Kidney (tissue), 14 donors: ENCODE results near the gene ZG16B. TPM values are rescaled to one million over a fixed set of nuclear protein-coding genes. Genes with fewer than 3 reads are reported as not detected.
A peak's percentile ranks its signal among the peaks of the same experiment; 100 is the strongest.

Experiments used
- DNase-seq, 5 donors: peaks; one replicate each; pipeline ENCODE4 v3.0.0-alpha.2; 2013 to 2020
- FAIRE-seq: peaks from 2 replicates; lab custom pipeline; 2012; peaks lifted over from hg19 to GRCh38; lab: Jason Lieb, UNC
- H3K27ac ChIP-seq, 2 donors: one replicate each; pipeline ENCODE4 v1.7.0; 2013; ENCODE audit warnings: low read depth in 2 of 2, low read length in 2 of 2, inconsistent platforms in 1 of 2
- H3K27me3 ChIP-seq: one replicate; pipeline ENCODE4 v1.7.1; 2013; ENCODE audit warnings: low read length, inconsistent platforms; ENCODE audit not compliant: control insufficient read depth, insufficient read depth
- H3K36me3 ChIP-seq, 3 donors: one replicate each; pipeline versions ENCODE4 v1.7.0 to v1.7.1; 2013; ENCODE audit warnings: low read length in 3 of 3, control low read depth in 1 of 3, inconsistent platforms in 1 of 3; ENCODE audit not compliant: insufficient read depth in 3 of 3, control insufficient read depth in 2 of 3
- H3K4me1 ChIP-seq, 3 donors: one replicate each; pipeline versions ENCODE4 v1.7.0 to v1.7.1; 2013; ENCODE audit warnings: low read length in 3 of 3, inconsistent platforms in 1 of 3, low read depth in 1 of 3; ENCODE audit not compliant: control insufficient read depth in 2 of 3, insufficient read depth in 2 of 3
- H3K4me3 ChIP-seq, 3 donors: one replicate each; pipeline versions ENCODE4 v1.7.0 to v1.8.1; 2013; ENCODE audit warnings: low read length in 3 of 3, control low read depth in 1 of 3, inconsistent platforms in 1 of 3
- H3K9ac ChIP-seq, 3 donors: one replicate each; pipeline versions ENCODE4 v1.7.0 to v1.7.1; 2013; ENCODE audit warnings: low read length in 3 of 3, control low read depth in 1 of 3, inconsistent platforms in 1 of 3
- H3K9me3 ChIP-seq, 3 donors: one replicate each; pipeline versions ENCODE4 v1.7.0 to v1.7.1; 2013; ENCODE audit warnings: low read length in 3 of 3, control low read depth in 1 of 3, inconsistent platforms in 1 of 3; ENCODE audit not compliant: control insufficient read depth in 2 of 3, insufficient read depth in 1 of 3
- intact Hi-C: fragments of 100-400 bp; cut with DNase I; formaldehyde crosslinking; loops from one replicate; pipeline ENCODE4 v1.11.1; 2022
- polyA plus RNA-seq: library from polyadenylated mRNA; stranded (reverse); fragments of 350-450 nt; fragmentation: Illumina TruSeq; extraction: RNeasy Lipid Tissue Mini Kit (QIAGEN cat#74804); gene quantifications from one replicate; pipeline ENCODE4 v1.2.3, GENCODE V29; 2014; ENCODE audit warnings: low read depth, low replicate concordance; ENCODE audit not compliant: insufficient read depth
- total RNA-seq: library from RNA; stranded (reverse); fragmentation: NEBNext Ultra II Directional; extraction: Animal tissue kit (Norgen Biotek cat#: 25700); gene quantifications from one replicate; pipeline ENCODE4 v1.2.1, GENCODE V29; 2021
- TF ChIP-seq, protein P1 (sequence below): IDR thresholded peaks from 3 replicates; pipeline ENCODE4 v1.5.1; 2012; ENCODE audit warnings: mild to moderate bottlenecking, moderate library complexity, borderline replicate concordance; ENCODE audit not compliant: insufficient read depth; ENCODE audit errors: extremely low read depth
- donor health status: control.
- donor health status: control.
- donor health status: control.
- donor health status: control.
- donor health status: control.
- donor health status: DM: yes; HTN: yes; CAD: no.
- donor health status: Normal renal cell carcinoma (clear cell type).

The ZG16B gene
- total and polyA plus RNA-seq, 2 donors from 2014 or later = 0.69 to 0.98 TPM

DNA sequence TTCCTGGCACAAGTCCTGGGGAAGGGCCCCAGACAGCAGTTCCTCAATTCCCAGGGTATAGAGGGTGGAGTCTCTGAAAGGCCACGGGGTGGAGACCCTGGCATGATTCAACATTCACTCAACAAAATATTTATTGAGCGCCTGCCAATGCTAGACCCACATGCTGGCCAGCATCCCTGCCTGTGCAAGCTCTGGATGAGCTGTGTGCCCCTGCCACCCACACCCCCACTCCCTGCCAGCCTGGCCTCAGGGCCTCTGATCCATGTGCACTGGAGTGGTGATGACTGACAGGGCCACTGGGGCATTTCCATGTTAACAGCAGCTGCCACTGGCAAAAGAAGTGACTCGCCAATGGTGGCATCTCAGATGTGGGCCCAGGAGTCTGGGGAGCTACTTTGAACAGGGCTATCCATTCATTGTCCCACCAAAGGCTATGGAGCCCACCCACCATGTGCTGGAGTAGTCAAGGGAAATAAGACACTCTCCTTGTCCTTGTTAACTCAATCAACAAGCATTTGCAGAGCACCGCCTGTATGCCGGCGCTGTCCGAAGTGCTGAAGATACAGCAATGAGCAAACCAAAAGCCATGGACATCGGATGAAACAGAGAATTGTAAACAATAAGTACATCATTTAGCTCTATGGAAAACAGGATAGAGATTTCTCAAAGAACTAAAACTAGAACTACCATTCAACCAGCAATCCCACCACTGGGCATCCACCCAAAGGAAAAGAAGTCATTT, 30.9 kb downstream of the ZG16B start:
- Histone ChIP-seq H3K27me3 (no peaks in the 10 kb centered on the region), H3K27ac (no peak overlapping the region), H3K9ac (no peak overlapping the region), H3K9me3 (peaks cover 0 to 6% (median 0%) of the 10 kb centered on the region in 3 donors), H3K4me1 (no peaks in the 10 kb centered on the region), H3K4me3 (no peak overlapping the region), H3K36me3 (no peaks in the 10 kb centered on the region)
- intact Hi-C loops = no loop called here
- TF ChIP-seq, protein P1, sequence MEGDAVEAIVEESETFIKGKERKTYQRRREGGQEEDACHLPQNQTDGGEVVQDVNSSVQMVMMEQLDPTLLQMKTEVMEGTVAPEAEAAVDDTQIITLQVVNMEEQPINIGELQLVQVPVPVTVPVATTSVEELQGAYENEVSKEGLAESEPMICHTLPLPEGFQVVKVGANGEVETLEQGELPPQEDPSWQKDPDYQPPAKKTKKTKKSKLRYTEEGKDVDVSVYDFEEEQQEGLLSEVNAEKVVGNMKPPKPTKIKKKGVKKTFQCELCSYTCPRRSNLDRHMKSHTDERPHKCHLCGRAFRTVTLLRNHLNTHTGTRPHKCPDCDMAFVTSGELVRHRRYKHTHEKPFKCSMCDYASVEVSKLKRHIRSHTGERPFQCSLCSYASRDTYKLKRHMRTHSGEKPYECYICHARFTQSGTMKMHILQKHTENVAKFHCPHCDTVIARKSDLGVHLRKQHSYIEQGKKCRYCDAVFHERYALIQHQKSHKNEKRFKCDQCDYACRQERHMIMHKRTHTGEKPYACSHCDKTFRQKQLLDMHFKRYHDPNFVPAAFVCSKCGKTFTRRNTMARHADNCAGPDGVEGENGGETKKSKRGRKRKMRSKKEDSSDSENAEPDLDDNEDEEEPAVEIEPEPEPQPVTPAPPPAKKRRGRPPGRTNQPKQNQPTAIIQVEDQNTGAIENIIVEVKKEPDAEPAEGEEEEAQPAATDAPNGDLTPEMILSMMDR = no peak
- FAIRE-seq = no peak
- no peak for DNase-seq

DNA sequence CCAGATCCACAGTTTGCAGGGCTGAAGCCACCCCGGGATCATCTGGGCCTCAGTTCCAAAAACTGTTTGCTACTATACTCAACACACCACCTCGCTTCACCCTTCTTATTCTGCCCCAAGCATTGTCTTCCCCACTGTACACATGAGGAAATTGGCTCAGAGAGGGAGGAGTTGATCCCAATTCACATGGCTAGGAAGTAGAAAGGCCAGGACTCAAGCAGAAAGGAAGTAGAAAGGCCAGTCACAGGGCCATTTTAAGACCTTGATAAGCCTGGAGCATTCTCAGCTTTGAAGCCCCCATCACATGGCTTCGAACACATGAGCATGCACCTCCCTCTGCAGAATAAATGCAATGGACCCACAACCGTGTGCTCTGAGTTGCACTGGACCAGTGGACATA, 35.5 kb downstream of the ZG16B start:
- FAIRE-seq (no peak), DNase-seq (no peak)
- H3K27ac ChIP-seq = no peak overlapping the region
- no peak overlapping the region for H3K4me3 ChIP-seq
- H3K9ac ChIP-seq = no peak overlapping the region
- peaks cover 0 to 3% (median 0%) of the 10 kb centered on the region in 3 donors for H3K4me1 ChIP-seq
- no peaks in the 10 kb centered on the region for H3K36me3 ChIP-seq
- no peaks in the 10 kb centered on the region for H3K27me3 ChIP-seq
- intact Hi-C loops = no loop called here
- TF ChIP-seq, protein P1 = no peak
- peaks cover 0 to 6% (median 0%) of the 10 kb centered on the region in 3 donors for H3K9me3 ChIP-seq

DNA sequence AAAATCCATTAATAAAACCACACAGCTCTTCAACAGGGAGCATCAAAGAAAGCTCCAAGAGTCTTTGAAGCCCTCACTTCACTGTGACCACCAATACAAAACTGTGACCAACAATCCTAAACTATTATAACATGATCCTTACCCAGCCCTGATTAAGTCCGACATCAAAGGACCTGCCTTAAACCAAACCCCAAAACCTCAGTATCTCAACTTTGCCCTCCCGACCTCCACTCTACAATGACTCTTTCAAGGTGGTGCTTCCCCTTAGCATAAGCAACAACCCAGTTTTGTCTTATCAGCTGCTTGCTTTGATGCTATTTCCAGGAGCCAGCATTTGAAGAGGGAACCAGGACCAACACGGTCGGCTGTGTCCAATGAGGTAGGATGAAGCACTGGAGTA, 36.3 kb downstream of the ZG16B start:
- Histone ChIP-seq H3K27me3 (no peaks in the 10 kb centered on the region), H3K9ac (no peak overlapping the region), H3K9me3 (no peaks in the 10 kb centered on the region), H3K36me3 (no peaks in the 10 kb centered on the region), H3K4me1 (peaks cover 0 to 3% (median 0%) of the 10 kb centered on the region in 3 donors), H3K4me3 (no peak overlapping the region), H3K27ac (no peak overlapping the region)
- DNase-seq (no peak), FAIRE-seq (no peak)
- TF ChIP-seq, protein P1 = no peak
- intact Hi-C loops = no loop called here

DNA sequence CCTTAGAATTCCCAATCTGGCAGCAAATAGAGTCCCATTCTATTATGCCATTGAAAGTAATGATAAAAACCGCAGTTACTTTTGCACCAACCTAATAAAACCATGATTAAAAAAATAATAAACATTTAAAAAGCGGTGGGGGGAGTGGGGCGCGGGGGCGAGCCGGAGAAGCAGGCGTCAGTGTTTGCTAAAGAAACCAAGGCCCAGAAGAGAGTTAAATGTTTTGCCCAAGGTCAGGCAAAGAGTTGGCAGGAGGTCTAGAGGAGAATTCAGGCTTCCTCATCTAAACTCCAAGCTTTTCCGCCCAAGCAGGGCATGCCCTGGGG, 37.5 kb downstream of the ZG16B start:
- H3K9ac ChIP-seq = peak overlapping the region in 2 of 3 donors; percentile 49 to 53
- peak overlapping the region; percentile 83 to 91 for H3K27ac ChIP-seq
- TF ChIP-seq, protein P1 = no peak
- intact Hi-C loops = no loop called here
- no peaks in the 10 kb centered on the region for H3K36me3 ChIP-seq
- H3K4me3 ChIP-seq = peak overlapping the region; percentile 70 to 89 (median 78)
- FAIRE-seq = no peak
- H3K27me3 ChIP-seq = no peaks in the 10 kb centered on the region
- H3K4me1 ChIP-seq = peaks cover 0 to 3% (median 0%) of the 10 kb centered on the region in 3 donors
- no peak for DNase-seq
- no peaks in the 10 kb centered on the region for H3K9me3 ChIP-seq
